Body of pancreas (tissue), 4 donors: ENCODE data around the gene ELANE.

Experiments
- POLR2A ChIP-seq, 3 donors: fragments of 450-650 bp; IDR thresholded peaks; one replicate each; pipeline ENCODE4 v1.6.1; 2016; ENCODE audit warnings: antibody characterized with exemption in 3 of 3, mild to moderate bottlenecking in 2 of 3
- TF ChIP-seq, protein P1 (sequence below), 7 experiments: fragments of 450-650 bp in 4 of 7; fragments of 200-600 bp in 3 of 7; sonication (generic) in 3 of 7; IDR thresholded peaks; one replicate each; pipeline ENCODE4 v1.5.1; 2016 to 2019; ENCODE audit warnings: antibody characterized with exemption in 7 of 7

DNA sequence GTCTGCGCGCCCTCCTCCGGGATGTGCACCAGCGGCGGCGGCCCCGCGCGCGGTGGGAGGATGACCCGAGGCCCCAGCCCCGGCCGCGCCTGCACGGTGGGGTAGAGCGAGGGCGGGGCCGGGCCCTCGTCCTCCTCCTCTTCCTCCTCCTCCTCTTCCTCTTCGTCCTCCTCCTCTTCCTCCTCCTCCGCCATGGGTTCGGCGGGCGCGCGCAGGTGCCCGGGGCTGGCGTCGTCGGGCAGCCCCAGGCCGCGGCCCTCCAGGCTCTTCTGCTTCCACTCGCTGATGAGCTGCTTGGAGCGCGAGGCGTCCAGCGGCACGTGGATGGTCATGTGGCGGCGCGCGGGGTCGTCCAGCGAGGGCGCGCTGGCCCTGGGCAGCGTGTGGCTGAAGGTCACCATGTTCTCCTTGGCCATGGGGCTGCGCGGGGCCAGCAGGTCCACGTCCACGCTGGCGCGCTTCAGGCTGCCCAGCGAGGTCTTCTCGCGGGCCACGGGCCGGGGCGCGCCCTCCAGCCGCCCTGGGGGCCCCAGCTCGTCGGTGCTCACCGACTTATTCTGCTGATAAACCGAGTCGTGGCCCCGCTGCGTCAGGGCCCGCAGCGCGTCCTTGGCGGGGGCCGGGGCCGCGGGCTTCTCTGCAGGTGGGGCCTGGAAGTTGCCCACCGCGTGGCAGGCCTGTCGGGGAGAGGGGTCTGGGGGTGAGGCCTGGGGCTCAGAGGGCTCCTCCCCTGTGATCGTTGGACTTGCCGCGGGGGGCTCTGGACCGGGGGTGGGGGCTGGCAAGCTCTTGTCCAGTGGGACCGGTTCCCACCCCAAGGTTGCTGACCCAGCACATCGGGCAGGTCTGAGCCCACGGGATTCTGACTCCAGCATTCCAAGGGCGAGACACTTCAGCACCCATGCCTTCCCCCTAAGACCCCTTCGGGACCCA is 38.6 kb upstream of the ELANE start:
- TF ChIP-seq, protein P1, sequence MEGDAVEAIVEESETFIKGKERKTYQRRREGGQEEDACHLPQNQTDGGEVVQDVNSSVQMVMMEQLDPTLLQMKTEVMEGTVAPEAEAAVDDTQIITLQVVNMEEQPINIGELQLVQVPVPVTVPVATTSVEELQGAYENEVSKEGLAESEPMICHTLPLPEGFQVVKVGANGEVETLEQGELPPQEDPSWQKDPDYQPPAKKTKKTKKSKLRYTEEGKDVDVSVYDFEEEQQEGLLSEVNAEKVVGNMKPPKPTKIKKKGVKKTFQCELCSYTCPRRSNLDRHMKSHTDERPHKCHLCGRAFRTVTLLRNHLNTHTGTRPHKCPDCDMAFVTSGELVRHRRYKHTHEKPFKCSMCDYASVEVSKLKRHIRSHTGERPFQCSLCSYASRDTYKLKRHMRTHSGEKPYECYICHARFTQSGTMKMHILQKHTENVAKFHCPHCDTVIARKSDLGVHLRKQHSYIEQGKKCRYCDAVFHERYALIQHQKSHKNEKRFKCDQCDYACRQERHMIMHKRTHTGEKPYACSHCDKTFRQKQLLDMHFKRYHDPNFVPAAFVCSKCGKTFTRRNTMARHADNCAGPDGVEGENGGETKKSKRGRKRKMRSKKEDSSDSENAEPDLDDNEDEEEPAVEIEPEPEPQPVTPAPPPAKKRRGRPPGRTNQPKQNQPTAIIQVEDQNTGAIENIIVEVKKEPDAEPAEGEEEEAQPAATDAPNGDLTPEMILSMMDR (IDR thresholded peaks at IDR 0.05), result no peak
- TF ChIP-seq POLR2A (IDR thresholded peaks at IDR 0.05), result no peak
